RWPE2 (cell line): ENCODE measurements around the gene DCP1A.

Experiments
- ATAC-seq: fragments of 200-7000 bp; cut with Tn5 transposase; 3 replicates; pipeline ENCODE4 v1.9.1; 2021; ENCODE audit warnings: low read depth
- DNase-seq: peaks from one replicate; pipeline ENCODE4 v3.0.0-alpha.2; 2020; ENCODE audit warnings: low spot score
- H3K27ac ChIP-seq: fragments of 450-650 bp; 2 replicates; pipeline ENCODE4 v1.5.1; 2017; ENCODE audit warnings: mild to moderate bottlenecking; ENCODE audit not compliant: poor library complexity, severe bottlenecking
- H3K27me3 ChIP-seq: fragments of 250-450 bp; sonication (Bioruptor Pico); 2 replicates; pipeline ENCODE4 v1.5.1; 2021; ENCODE audit warnings: mild to moderate bottlenecking, moderate library complexity; ENCODE audit not compliant: insufficient read depth, poor library complexity, severe bottlenecking
- H3K36me3 ChIP-seq: fragments of 250-450 bp; sonication (Bioruptor Pico); 2 replicates; pipeline ENCODE4 v1.5.1; 2020; ENCODE audit warnings: low read depth, mild to moderate bottlenecking, moderate library complexity
- H3K4me1 ChIP-seq: fragments of 250-450 bp; sonication (Bioruptor Pico); 2 replicates; pipeline ENCODE4 v1.5.1; 2021; ENCODE audit warnings: mild to moderate bottlenecking, moderate library complexity; ENCODE audit not compliant: insufficient read depth, poor library complexity, severe bottlenecking
- H3K4me3 ChIP-seq: fragments of 250-450 bp; sonication (Bioruptor Pico); 2 replicates; pipeline ENCODE4 v1.5.1; 2021; ENCODE audit warnings: mild to moderate bottlenecking, moderate library complexity; ENCODE audit not compliant: severe bottlenecking
- H3K9me3 ChIP-seq: fragments of 250-450 bp; sonication (Bioruptor Pico); 2 replicates; pipeline ENCODE4 v1.5.1; 2021; ENCODE audit warnings: mild to moderate bottlenecking, moderate library complexity; ENCODE audit not compliant: severe bottlenecking
- CTCF ChIP-seq: fragments of 450-650 bp; IDR thresholded peaks from one replicate; pipeline ENCODE4 v1.5.1; 2017; ENCODE audit warnings: mild to moderate bottlenecking, moderate library complexity; ENCODE audit not compliant: poor library complexity, severe bottlenecking

The DCP1A gene

GRCh38 chr3:53288214-53288613, 59.1 kb downstream of the DCP1A start:
- Histone ChIP-seq H3K36me3 (peaks cover 43% of the 10 kb centered on the region), H3K27ac (no peak overlapping the region), H3K4me1 (no peaks in the 10 kb centered on the region), H3K9me3 (no peaks in the 10 kb centered on the region), H3K4me3 (no peak overlapping the region), H3K27me3 (no peaks in the 10 kb centered on the region)
- ATAC-seq (no peak), DNase-seq (no peak)
- no peak for TF ChIP-seq CTCF

GRCh38 chr3:53287131-53287629, 60.2 kb downstream of the DCP1A start:
- Histone ChIP-seq H3K4me3 (no peak overlapping the region), H3K9me3 (no peaks in the 10 kb centered on the region), H3K27me3 (no peaks in the 10 kb centered on the region), H3K4me1 (no peaks in the 10 kb centered on the region), H3K36me3 (peaks cover 37% of the 10 kb centered on the region), H3K27ac (no peak overlapping the region)
- TF ChIP-seq CTCF: no peak
- no peak for ATAC-seq
- no peak for DNase-seq

GRCh38 chr3:53286727-53287126, 60.6 kb downstream of the DCP1A start:
- ATAC-seq (no peak), DNase-seq (no peak)
- Histone ChIP-seq H3K4me3 (no peak overlapping the region), H3K4me1 (no peaks in the 10 kb centered on the region), H3K9me3 (no peaks in the 10 kb centered on the region), H3K36me3 (peaks cover 33% of the 10 kb centered on the region), H3K27me3 (no peaks in the 10 kb centered on the region), H3K27ac (no peak overlapping the region)
- TF ChIP-seq CTCF: no peak

GRCh38 chr3:53282581-53282980, 64.8 kb downstream of the DCP1A start:
- Histone ChIP-seq H3K27me3 (no peaks in the 10 kb centered on the region), H3K27ac (no peak overlapping the region), H3K4me3 (no peak overlapping the region), H3K36me3 (peaks cover 25% of the 10 kb centered on the region), H3K4me1 (no peaks in the 10 kb centered on the region), H3K9me3 (no peaks in the 10 kb centered on the region)
- no peak for TF ChIP-seq CTCF
- ATAC-seq (no peak), DNase-seq (no peak)

GRCh38 chr3:53278667-53279066, 68.7 kb downstream of the DCP1A start:
- DNase-seq (no peak), ATAC-seq (no peak)
- H3K4me1 ChIP-seq: no peaks in the 10 kb centered on the region
- H3K36me3 ChIP-seq: no peaks in the 10 kb centered on the region; the same call in 1 of the 2 replicates
- no peaks in the 10 kb centered on the region for H3K27me3 ChIP-seq
- H3K9me3 ChIP-seq: no peaks in the 10 kb centered on the region
- no peak for TF ChIP-seq CTCF
- H3K27ac ChIP-seq: no peak overlapping the region
- H3K4me3 ChIP-seq: no peak overlapping the region
